Activated CD8-positive, alpha-beta T cell treated with anti-CD3 and anti-CD28 coated beads for 36 hours (primary cell): ENCODE results near the gene NDUFAF5. TPM values are rescaled to one million over a fixed set of nuclear protein-coding genes. Genes with fewer than 3 reads are reported as not detected.
"Not testable (repeated sequence)": the region's sequence is repeated elsewhere in the genome, so short reads cannot be mapped to it uniquely, and the experiment has no call there.

ENCODE experiments used
- ATAC-seq: fragments of 200-7000 bp; cut with Tn5 transposase; one replicate; pipeline ENCODE4 v1.10.0; 2021; ENCODE audit warnings: mild to moderate bottlenecking, moderate library complexity
- CTCF ChIA-PET: fragments of 350-600 bp; sonication (Branson Sonifier 250); formaldehyde crosslinking; loops from one replicate; lab custom pipeline; 2021; ENCODE audit warnings: antibody characterized with exemption; lab: Charles Lee
- POLR2A ChIA-PET: fragments of 350-600 bp; sonication (Branson Sonifier 250); formaldehyde crosslinking; loops from one replicate; lab custom pipeline; 2021; ENCODE audit warnings: antibody characterized with exemption; lab: Charles Lee
- DNase-seq: peaks from one replicate; pipeline ENCODE4 v3.0.0-alpha.2; 2020
- H3K27ac Mint-ChIP-seq: one replicate; pipeline ENCODE4 v1.8.0; 2021; ENCODE audit warnings: mild to moderate bottlenecking, mixed read lengths
- H3K27me3 Mint-ChIP-seq: one replicate; pipeline ENCODE4 v1.8.0; 2021; ENCODE audit warnings: mixed read lengths
- H3K36me3 Mint-ChIP-seq: one replicate; pipeline ENCODE4 v1.8.0; 2021; ENCODE audit warnings: low read depth, mixed read lengths
- H3K4me1 Mint-ChIP-seq: one replicate; pipeline ENCODE4 v1.8.0; 2021; ENCODE audit warnings: low read depth, mixed read lengths
- H3K4me3 Mint-ChIP-seq: one replicate; pipeline ENCODE4 v1.8.0; 2021; ENCODE audit warnings: mild to moderate bottlenecking, moderate library complexity, mixed read lengths
- H3K9me3 Mint-ChIP-seq: one replicate; pipeline ENCODE4 v1.8.0; 2021; ENCODE audit warnings: mixed read lengths
- intact Hi-C: fragments of 100-400 bp; cut with micrococcal nuclease; formaldehyde crosslinking; loops from one replicate; pipeline ENCODE4 v1.10.0; 2022
- total RNA-seq, 2 experiments: library from RNA; stranded (reverse); gene quantifications; one replicate each; pipeline ENCODE4 v1.2.3, GENCODE V29; 2021
- TF ChIP-seq, protein P1 (sequence below): fragments of 200-600 bp; IDR thresholded peaks from one replicate; pipeline ENCODE4 v1.8.0; 2022; ENCODE audit warnings: antibody characterized with exemption, mild to moderate bottlenecking

The NDUFAF5 gene
- total RNA-seq, 2 experiments from 2014 or later, result 25.9 to 28.4 TPM

DNA sequence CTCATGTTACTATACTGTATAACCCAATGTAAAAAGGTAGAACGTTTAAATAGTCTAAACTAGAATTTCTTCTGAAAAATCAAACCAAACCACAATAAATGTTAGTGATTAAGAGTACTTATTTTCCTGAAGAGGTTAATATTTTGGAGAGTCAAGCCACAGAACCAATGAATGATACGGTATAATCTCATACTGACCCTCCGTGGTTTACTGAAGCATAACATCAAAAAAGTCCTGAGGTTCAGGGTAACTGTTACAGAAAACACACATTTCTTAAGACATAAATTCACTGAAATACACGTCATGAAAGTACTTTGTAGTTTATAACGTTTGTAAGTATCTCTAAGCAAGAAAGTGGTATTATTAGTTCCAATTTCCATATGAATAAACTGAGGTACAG, 29.0 kb upstream of the NDUFAF5 start:
- Mint-ChIP-seq H3K9me3 (no peaks in the 10 kb centered on the region), H3K4me3 (no peak overlapping the region), H3K27me3 (no peaks in the 10 kb centered on the region), H3K4me1 (no peaks in the 10 kb centered on the region), H3K36me3 (peaks cover 26% of the 10 kb centered on the region), H3K27ac (no peak overlapping the region)
- CTCF ChIA-PET, result interaction anchor here (2.3 kb wide), 1 partner anchor 16 kb away, joined by 9 read pairs; no protein-coding TSS in a partner anchor
- TF ChIP-seq, protein P1, sequence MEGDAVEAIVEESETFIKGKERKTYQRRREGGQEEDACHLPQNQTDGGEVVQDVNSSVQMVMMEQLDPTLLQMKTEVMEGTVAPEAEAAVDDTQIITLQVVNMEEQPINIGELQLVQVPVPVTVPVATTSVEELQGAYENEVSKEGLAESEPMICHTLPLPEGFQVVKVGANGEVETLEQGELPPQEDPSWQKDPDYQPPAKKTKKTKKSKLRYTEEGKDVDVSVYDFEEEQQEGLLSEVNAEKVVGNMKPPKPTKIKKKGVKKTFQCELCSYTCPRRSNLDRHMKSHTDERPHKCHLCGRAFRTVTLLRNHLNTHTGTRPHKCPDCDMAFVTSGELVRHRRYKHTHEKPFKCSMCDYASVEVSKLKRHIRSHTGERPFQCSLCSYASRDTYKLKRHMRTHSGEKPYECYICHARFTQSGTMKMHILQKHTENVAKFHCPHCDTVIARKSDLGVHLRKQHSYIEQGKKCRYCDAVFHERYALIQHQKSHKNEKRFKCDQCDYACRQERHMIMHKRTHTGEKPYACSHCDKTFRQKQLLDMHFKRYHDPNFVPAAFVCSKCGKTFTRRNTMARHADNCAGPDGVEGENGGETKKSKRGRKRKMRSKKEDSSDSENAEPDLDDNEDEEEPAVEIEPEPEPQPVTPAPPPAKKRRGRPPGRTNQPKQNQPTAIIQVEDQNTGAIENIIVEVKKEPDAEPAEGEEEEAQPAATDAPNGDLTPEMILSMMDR, result no peak
- no peak for DNase-seq
- no peak for ATAC-seq
- POLR2A ChIA-PET, result no interaction called here
- intact Hi-C loops, result no loop called here

DNA sequence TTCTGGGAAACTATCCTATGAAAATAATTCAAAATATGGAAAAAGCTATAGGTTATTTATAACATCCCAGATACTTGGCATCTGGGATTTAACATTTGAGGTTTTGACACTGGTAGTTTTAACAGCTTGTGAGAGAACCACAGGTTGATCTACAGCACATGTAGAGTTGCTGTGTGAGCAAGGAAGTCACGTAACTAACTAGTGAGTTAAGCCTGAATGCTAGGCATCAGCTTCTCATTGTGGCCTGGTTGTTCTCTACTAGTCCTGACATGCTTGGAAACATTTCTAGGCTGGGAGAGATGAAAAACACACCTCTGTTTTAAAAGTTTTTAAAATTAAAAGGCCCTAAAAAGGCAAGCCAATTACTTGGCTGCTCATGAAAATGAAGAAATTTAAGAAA, 28.3 kb upstream of the NDUFAF5 start:
- H3K36me3 Mint-ChIP-seq, result peaks cover 21% of the 10 kb centered on the region
- POLR2A ChIA-PET, result no interaction called here
- H3K4me1 Mint-ChIP-seq, result no peaks in the 10 kb centered on the region
- intact Hi-C loops, result no loop called here
- DNase-seq (no peak), ATAC-seq (no peak)
- no peak overlapping the region for H3K4me3 Mint-ChIP-seq
- no peaks in the 10 kb centered on the region for H3K9me3 Mint-ChIP-seq
- CTCF ChIA-PET, result interaction anchor here (1.2 to 2.3 kb wide), 3 partner anchors 11 to 28 kb away, joined by 3 to 9 read pairs (median 4); partner anchors contain the start of genes ESF1 and NDUFAF5
- H3K27ac Mint-ChIP-seq, result no peak overlapping the region
- TF ChIP-seq, protein P1, result no peak
- H3K27me3 Mint-ChIP-seq, result no peaks in the 10 kb centered on the region

DNA sequence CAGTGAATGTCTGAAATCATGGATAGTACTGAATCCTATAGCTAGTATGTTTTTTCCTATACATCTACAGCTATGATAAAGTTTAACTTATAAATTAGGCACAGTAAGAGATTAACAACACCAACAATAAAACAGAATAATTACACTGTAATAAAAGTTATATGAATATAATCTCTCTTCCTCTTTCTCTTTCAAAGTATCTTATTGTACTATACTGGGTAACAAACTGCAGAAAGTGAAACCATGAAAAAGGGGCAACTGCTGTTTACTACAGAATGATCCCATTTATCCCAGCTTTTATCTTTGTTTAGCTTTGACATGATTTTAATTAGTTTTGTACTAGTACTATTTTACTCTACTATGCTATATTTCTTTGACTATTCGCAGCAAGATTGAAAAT, 25.9 kb upstream of the NDUFAF5 start:
- Mint-ChIP-seq H3K4me3 (no peak overlapping the region), H3K4me1 (no peaks in the 10 kb centered on the region), H3K27ac (no peak overlapping the region), H3K36me3 (peaks cover 27% of the 10 kb centered on the region), H3K27me3 (no peaks in the 10 kb centered on the region), H3K9me3 (no peaks in the 10 kb centered on the region)
- ChIA-PET POLR2A (no interaction called here), CTCF (no interaction called here)
- intact Hi-C loops, result no loop called here
- TF ChIP-seq, protein P1, result no peak
- DNase-seq, result no peak
- ATAC-seq, result no peak

DNA sequence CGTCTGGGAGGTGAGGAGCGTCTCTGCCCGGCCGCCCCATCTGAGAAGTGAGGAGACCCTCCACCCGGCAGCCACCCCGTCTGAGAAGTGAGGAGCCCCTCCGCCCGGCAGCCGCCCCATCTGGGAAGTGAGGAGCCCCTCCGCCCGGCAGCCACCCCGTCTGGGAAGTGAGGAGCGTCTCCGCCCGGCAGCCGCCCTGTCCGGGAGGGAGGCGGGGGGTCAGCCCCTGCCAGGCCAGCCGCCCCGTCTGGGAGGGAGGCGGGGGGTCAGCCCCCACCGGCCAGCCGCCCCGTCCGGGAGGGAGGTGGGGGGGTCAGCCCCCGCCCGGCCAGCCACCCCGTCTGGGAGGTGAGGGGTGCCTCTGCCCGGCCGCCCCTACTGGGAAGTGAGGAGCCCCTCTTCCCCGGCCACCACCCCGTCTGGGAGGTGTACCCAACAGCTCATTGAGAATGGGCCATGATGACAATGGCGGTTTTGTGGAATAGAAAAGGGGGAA, 24.3 kb upstream of the NDUFAF5 start:
- ATAC-seq, intact Hi-C loops, H3K4me1 Mint-ChIP-seq, H3K4me3 Mint-ChIP-seq, H3K27ac Mint-ChIP-seq, H3K27me3 Mint-ChIP-seq, POLR2A ChIA-PET, CTCF ChIA-PET, DNase-seq, H3K9me3 Mint-ChIP-seq: not testable (repeated sequence)
- peaks cover 40% of the 10 kb centered on the region for H3K36me3 Mint-ChIP-seq

DNA sequence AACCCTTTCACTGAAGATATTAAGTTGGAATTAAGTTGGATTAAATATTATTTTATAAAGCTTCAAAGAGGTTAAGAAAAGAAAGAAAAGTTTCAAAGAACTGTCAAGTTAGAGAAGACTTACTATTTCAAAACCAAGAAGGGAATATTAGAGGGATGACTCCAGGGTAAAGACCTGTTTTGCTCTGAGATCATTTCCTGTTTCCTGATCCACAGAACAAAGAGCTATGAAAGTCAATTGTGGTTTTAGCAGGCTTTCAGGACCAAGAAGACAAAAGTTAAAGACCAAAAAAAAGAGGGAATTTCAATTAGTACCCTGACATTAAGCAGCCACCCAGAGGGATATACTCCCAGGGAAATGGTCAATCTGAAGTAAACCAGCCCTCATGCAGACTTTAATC, 19.5 kb upstream of the NDUFAF5 start:
- no peak for DNase-seq
- CTCF ChIA-PET, result no interaction called here
- intact Hi-C loops, result no loop called here
- POLR2A ChIA-PET, result no interaction called here
- H3K27me3 Mint-ChIP-seq, result no peaks in the 10 kb centered on the region
- peaks cover 52% of the 10 kb centered on the region for H3K36me3 Mint-ChIP-seq
- H3K4me3 Mint-ChIP-seq, result no peak overlapping the region
- no peaks in the 10 kb centered on the region for H3K9me3 Mint-ChIP-seq
- TF ChIP-seq, protein P1, result no peak
- ATAC-seq, result no peak
- H3K4me1 Mint-ChIP-seq, result peaks cover 6% of the 10 kb centered on the region
- peak overlapping the region; percentile 25 for H3K27ac Mint-ChIP-seq
